Embryonic facial prominence (tissue), 1 donor: Measurements from ENCODE around the gene ITPR2.

ENCODE experiments used
- DNase-seq: peaks from one replicate; pipeline ENCODE4 v3.0.0-alpha.2; 2016; ENCODE audit errors: extremely low spot score

Gene ITPR2

GRCh38 chr12:26566186-26566585, 266.8 kb downstream of the ITPR2 start:
- no peak for DNase-seq

DNA sequence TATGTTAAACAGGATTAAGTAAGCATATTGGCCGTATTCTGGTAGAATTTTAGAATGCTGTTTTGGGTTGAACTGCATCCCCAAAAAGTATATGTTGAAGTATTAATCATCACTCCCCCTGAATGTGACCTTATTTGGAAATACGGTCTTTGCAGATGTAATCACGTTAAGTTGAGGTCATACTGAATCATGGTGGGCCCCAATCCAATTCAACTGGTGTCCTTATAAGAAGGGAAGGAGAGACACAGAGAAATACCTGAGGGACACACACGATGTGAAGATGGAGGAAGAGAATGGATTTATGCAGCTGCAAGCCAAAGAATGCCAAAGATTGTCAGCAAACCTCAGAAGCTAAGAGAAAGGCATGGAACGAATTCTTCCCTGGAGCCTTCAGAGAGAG, 268.6 kb downstream of the ITPR2 start:
- DNase-seq, result no peak

- DNase-seq, result no peak
Observed at GRCh38 chr12:26563552-26563951, 269.4 kb downstream of the ITPR2 start.

DNA sequence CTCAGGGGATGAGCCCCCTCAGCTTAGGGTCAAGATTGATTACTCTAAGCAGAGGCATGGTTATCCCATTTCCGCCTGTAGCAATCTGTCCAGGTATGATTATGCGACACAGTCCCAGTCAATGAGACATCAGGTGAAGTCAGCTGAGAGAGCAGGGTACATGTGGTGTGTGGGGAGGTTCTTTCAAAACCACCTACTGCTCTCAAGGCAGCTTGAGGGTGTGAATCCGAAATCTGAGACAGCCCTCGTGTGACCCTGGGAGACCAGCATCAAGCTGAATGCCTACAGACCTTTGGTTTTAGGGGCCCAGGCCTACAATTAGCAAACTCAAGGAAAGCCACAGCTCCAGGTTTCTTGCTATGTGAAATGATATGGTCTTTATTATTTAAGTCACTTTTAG, 275.7 kb downstream of the ITPR2 start:
- no peak for DNase-seq

- DNase-seq, result no peak
Observed at GRCh38 chr12:26556916-26557315, 276.1 kb downstream of the ITPR2 start.

- DNase-seq, result no peak
Observed at GRCh38 chr12:26555139-26555538, 277.9 kb downstream of the ITPR2 start.

DNA sequence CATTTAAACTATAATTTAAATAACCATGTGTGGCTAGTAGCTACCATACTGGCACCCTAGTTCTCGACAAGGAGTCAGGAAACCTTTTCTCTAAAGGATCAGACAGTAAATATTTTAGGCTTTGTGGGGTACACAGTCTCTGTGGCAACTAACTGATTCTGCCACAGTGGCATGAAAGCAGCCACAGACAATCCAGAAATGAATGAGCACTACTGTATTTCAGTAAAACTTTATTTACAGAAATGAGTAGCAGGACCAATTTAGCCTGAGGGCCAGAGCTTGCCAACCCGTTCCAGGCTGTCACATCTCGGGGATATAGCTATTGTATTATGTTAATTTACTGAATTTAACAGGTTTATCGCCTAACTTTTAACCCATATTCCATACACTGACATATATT, 278.7 kb downstream of the ITPR2 start:
- no peak for DNase-seq

DNA sequence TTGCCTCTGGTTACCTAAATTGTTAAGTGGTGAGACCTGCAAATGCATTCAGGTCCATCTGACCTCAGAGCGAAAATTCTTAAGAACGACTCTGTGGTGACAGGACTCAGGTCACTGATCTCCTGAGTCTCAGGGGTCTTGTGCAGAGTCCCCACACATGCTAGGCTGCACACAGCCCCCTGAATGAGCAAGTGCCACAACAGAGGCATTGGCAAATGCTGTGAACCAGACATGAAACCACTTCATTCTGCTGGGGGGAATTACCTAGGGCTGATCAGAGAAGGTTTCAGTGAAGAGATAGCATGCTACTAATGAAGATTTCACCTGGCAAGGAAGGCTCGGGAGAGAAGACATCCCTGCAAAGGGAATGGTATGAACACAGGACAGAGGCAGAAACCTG, 281.6 kb downstream of the ITPR2 start:
- no peak for DNase-seq

DNA sequence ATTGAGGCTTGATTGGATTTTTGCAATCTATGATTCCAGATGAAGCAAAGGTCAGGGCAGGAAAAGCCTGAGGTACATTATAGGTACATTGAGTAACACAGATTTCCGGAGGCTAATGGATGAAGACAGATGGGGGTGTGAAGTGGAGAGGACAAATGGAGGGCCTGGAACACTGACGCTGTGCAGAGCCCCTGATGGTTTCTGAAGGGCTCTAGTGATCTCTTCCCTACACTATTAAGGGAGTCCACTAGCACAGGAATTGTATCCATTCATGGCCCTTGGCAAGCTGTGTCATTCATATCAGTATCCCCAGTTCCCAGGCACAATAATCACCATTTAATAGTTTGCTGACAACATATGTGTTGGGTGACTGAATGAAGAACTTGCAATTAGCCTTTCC, 284.8 kb downstream of the ITPR2 start:
- DNase-seq, result no peak

DNA sequence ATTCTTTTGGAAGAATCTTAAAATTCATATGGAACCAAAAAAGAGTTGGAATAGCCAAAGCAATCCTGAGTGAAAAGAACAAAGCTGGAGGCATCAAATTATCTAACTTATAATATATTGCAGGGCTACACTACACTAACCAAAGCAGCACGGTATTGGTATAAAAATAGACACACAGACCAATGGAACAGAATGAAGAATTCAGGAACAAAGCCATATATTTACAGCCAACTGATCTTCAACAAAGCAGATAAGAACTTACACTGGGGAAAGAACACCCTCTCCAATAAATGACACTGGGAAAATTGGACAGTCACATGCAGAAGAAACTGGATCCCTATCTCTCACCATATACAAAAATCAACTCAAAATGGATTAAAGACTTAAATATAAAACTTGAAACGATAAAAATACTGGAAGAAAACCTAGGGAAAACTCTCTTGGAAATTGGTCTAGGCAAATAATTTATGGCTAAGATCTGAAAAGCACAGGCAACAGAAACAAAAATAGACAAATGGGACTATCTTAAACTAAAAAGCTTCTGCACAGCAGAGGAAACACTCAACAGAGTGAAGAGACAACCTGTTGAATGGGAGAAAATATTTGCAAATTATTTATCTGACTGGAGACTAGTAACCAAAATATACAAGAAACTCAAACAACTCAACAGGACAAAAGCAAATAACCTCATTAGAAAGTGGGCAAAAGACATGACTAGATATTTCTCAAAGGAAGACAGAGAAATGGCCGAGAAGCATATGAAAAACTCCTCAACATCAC, 286.3 kb downstream of the ITPR2 start:
- no peak for DNase-seq

DNA sequence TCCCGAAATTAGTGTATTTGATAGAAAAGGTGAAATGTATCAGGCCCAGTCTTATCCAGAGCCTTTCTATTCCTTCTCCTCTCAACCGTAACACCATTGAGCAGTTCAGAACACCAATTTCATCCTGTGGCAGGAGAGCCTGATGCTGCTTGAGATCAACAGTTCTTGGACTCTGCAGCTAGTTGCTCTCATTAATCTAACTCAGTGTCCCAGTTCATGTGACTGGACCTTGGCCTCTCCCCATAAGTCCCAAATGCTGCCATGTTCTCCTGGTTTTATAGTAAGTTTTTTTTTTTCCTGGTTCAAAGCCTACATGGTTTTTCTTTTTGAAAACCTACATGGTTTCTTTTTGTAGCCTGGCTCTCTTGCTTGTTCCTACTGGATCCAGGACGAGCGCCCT, 293.9 kb downstream of the ITPR2 start:
- DNase-seq, result no peak

GRCh38 chr12:26537651-26538050, 295.3 kb downstream of the ITPR2 start:
- no peak for DNase-seq

DNA sequence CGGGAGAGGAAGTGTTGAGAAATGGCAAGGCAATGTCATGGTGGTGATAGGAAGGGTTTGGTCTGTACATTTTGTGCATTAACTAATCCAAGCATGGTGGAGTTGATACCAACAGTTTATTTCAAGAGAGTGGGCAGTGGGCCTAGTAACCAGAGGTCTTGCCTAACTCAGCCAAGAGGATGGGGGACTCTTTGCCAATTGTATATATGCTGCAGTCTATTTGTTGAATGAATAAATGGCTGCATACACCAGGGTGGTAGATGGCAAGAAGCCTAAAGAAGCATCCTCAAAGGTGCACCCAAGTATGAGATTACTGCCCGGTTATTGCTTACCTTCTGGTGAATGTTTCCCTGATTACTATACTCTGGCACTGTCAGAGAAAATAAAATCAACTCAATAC, 295.9 kb downstream of the ITPR2 start:
- DNase-seq, result no peak

DNA sequence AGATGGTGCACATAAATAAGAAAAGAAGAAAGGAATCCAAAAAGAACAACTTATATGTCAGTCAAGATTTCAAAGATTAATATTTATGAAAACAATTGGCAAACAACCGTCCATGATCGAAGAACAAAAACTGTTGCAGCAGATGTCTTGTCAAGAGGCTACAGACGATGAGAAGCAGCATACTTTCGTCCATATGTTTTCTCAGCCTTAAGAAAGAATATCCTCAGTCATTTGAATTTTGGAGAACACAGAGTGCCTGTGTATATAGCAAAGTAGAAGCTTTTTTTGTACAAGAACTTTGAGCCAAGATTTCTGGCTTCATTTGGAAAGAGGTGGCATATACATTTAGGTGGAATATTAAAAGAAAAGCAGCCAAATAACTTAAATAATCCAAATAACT, 297.2 kb downstream of the ITPR2 start:
- no peak for DNase-seq

DNA sequence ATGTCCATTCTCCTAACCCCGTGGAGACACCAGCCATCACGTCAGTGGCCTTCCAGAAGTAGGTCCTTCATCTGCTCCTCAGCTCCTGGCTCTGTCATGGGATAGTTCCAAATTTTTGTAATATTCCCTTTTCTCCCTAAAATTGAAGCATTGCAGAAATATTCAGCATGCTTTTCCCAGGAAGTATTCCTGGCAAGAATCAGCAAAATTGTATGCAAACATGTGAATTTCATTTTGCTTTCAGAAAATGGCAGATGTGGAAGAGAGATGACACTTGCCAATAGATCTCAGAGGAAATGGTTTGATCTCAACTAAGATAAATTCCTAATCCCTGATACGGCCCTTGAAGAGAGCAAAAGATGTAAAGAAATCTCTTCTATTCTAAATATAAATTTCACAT, 298.9 kb downstream of the ITPR2 start:
- DNase-seq, result no peak

DNA sequence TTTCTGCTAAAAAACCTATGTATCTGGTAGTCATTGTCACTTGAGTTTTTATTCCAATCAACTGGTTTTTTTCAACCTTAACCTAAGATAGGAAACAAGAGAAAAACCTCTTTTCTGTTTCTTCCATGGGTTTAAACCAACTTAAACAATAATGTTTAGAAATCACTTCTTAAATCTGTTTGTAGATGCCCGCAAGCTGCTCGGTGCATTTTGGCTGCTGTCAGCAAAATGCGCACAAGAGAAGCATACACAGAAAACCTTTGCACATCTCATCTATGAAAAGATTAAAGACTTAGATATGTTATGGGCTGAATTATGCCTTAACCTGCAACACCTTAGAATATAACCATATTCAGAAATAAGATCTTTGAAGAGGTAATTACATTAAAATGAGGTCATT, 299.8 kb downstream of the ITPR2 start:
- no peak for DNase-seq

DNA sequence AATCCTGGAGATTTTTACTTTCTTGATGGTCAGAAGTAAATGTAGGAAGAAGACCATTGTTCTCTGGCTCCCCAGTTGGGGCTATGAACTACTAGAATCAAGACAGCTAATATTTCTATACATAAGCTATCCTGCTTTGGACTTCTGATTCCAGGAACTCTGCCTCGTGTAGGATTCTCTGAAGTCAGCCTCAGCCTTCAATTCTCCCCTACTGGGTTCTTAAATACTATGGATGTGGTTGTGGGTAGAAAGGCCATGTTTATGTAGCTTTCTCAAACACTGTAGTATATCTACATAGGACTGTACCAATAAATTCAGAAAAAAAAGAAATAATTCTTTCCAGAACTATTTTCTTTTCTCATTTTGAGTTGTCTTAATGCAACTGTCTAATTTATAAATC, 302.5 kb downstream of the ITPR2 start:
- DNase-seq, result no peak

DNA sequence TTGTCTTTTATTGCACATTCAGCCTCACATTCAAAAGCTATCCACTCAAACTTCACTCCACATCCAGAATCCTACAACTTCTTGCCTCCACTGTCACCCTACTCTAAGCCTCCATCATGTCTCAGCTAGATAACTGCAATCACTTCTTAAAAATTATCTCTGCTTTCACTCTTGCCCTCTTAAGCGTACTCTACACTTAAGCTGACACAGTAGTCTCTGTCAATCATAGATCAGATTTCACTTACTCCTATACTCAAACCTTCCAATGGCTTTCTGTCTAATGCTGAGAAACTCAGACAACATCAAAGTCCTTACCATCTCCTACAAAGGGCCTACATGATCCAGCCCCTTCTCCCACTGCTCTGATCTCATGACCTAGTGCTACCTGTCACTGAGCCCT, 304.1 kb downstream of the ITPR2 start:
- no peak for DNase-seq

DNA sequence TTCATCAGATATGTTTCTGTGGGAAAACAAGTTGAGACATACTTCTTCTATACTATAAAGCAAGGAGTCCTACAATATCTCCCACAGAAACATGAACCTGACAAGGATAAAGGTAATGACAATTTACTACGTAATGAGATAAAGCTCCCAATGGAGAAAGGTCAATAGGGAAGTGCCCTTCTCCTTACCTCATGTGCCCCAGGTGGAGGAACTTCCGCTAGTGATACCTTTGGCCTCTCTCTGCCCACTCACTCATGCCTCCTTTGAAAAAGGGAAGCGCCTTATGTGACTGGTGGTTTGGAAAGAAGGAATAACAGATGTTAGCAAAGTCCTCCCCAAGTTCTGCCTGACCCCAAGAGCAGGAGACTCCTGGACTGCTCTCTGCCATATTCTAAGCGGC, 305.3 kb downstream of the ITPR2 start:
- DNase-seq, result no peak

- no peak for DNase-seq
Observed at GRCh38 chr12:26524862-26525465, 308.0 kb downstream of the ITPR2 start.

DNA sequence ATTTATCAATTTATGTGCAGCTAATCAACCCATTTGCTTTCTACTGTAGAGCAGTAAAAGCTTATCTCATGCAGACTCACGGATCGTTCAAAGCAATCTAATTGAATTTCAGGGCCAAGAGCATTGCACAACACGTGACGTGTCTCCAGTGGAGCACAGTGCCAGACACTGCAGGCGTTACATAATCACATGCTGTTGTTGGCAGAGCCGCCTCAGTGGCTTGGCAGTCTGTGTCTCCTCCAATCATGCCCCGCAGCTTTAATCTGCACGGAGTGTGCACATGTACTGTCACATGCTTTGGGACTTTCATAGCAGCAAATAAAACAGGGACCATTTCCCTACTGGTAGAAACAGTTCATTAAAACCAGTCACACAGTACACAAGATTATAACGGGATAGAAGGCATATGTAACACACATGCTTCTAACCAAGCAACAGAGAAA, 309.3 kb downstream of the ITPR2 start:
- DNase-seq, result no peak

GRCh38 chr12:26520869-26521268, 312.1 kb downstream of the ITPR2 start:
- no peak for DNase-seq

DNA sequence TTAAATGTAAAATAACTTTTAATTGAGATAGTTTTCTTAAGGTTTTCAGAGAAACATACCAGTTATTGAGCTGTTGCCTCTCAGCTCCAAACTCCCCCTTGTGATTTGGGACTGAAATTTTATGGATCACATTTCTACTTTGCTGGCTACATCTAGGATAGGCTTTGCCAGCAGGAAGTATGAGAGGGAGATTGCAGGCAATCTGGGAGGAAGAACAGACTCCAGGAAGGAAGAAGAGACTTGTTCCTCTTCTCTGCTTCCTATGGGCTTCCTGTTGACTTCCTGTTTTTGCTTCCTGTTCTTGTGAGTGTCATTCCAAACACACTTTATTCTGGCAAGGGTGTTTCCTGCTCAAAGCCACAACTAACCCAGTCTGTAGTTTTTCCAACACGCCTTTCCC, 312.9 kb downstream of the ITPR2 start:
- DNase-seq, result no peak

- DNase-seq, result no peak
Observed at GRCh38 chr12:26519462-26519861, 313.5 kb downstream of the ITPR2 start.
